Suprapubic skin (tissue), 4 donors: ENCODE results near the gene COL4A1.

Experiments used
- POLR2A ChIP-seq, 2 donors: fragments of 450-650 bp; IDR thresholded peaks; one replicate each; pipeline ENCODE4 v1.6.1; 2017; ENCODE audit warnings: antibody characterized with exemption in 2 of 2, mild to moderate bottlenecking in 2 of 2, moderate library complexity in 2 of 2
- POLR2AphosphoS5 ChIP-seq, 3 donors: sonication (generic); formaldehyde crosslinking; IDR thresholded peaks; one replicate each; pipeline ENCODE4 v1.6.1; 2017; ENCODE audit warnings: antibody characterized with exemption in 3 of 3
- TF ChIP-seq, protein P1 (sequence below), 2 donors: fragments of 200-600 bp in 1 of 2; fragments of 450-650 bp in 1 of 2; sonication (generic) in 1 of 2; IDR thresholded peaks; one replicate each; pipeline ENCODE4 v1.5.1; 2016 to 2019; ENCODE audit warnings: antibody characterized with exemption in 2 of 2, mild to moderate bottlenecking in 1 of 2, moderate library complexity in 1 of 2

GRCh38 chr13:110318920-110319319, 12.0 kb upstream of the COL4A1 start:
- TF ChIP-seq, protein P1, sequence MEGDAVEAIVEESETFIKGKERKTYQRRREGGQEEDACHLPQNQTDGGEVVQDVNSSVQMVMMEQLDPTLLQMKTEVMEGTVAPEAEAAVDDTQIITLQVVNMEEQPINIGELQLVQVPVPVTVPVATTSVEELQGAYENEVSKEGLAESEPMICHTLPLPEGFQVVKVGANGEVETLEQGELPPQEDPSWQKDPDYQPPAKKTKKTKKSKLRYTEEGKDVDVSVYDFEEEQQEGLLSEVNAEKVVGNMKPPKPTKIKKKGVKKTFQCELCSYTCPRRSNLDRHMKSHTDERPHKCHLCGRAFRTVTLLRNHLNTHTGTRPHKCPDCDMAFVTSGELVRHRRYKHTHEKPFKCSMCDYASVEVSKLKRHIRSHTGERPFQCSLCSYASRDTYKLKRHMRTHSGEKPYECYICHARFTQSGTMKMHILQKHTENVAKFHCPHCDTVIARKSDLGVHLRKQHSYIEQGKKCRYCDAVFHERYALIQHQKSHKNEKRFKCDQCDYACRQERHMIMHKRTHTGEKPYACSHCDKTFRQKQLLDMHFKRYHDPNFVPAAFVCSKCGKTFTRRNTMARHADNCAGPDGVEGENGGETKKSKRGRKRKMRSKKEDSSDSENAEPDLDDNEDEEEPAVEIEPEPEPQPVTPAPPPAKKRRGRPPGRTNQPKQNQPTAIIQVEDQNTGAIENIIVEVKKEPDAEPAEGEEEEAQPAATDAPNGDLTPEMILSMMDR (IDR thresholded peaks at IDR 0.05) = no peak
- no peak for TF ChIP-seq POLR2A (IDR thresholded peaks at IDR 0.05)
- TF ChIP-seq POLR2AphosphoS5 (IDR thresholded peaks at IDR 0.05) = no peak
